ENCODE measurements around the gene TEX264. TPM values are rescaled to one million over a fixed set of nuclear protein-coding genes. Genes with fewer than 3 reads are reported as not detected.

TEX264 gene
- total and polyA plus RNA-seq, 4 donors: 36.1 to 105 (median 55.4) TPM

- Histone ChIP-seq H3K27ac (ENCODE audit: low read depth in 1 of 2, low read length in 1 of 2) (no peak overlapping the region), H3K4me3 (no peak overlapping the region), H3K4me1 (ENCODE audit: control insufficient read depth in 5 of 5, insufficient read depth in 5 of 5, low read length in 5 of 5) (no peaks in the 10 kb centered on the region), H3K36me3 (ENCODE audit: control insufficient read depth in 4 of 4, insufficient read depth in 4 of 4, low read length in 4 of 4) (no peaks in the 10 kb centered on the region), H3K9me3 (ENCODE audit: control insufficient read depth in 4 of 4, insufficient read depth in 3 of 4, low read length in 3 of 4) (no peaks in the 10 kb centered on the region), H3K27me3 (ENCODE audit: control insufficient read depth in 3 of 3, insufficient read depth in 3 of 3, low read length in 2 of 3) (no peaks in the 10 kb centered on the region), H3K9ac (ENCODE audit: insufficient read depth in 1 of 2, low read length in 2 of 2) (no peak overlapping the region)
- TF ChIP-seq CTCF (IDR thresholded peaks at IDR 0.05; ENCODE audit: control extremely low read depth, extremely low read depth): no peak
- no peak for ATAC-seq (ENCODE audit: insufficient read depth, low FRiP score)
- 73% methylated on average over 8 of the region's 8 CpGs for WGBS, 2 donors
- no peak for DNase-seq
Observed at GRCh38 chr3:51721062-51721745, 50.2 kb downstream of the TEX264 start.

GRCh38 chr3:51722362-51722761, 51.3 kb downstream of the TEX264 start:
- Histone ChIP-seq H3K4me1 (ENCODE audit: control insufficient read depth in 5 of 5, insufficient read depth in 5 of 5, low read length in 5 of 5) (no peaks in the 10 kb centered on the region), H3K27me3 (ENCODE audit: control insufficient read depth in 3 of 3, insufficient read depth in 3 of 3, low read length in 2 of 3) (no peaks in the 10 kb centered on the region), H3K36me3 (ENCODE audit: control insufficient read depth in 4 of 4, insufficient read depth in 4 of 4, low read length in 4 of 4) (no peaks in the 10 kb centered on the region), H3K9ac (ENCODE audit: insufficient read depth in 1 of 2, low read length in 2 of 2) (no peak overlapping the region), H3K9me3 (ENCODE audit: control insufficient read depth in 4 of 4, insufficient read depth in 3 of 4, low read length in 3 of 4) (no peaks in the 10 kb centered on the region), H3K4me3 (no peak overlapping the region), H3K27ac (ENCODE audit: low read depth in 1 of 2, low read length in 1 of 2) (no peak overlapping the region)
- no peak for DNase-seq
- TF ChIP-seq CTCF (IDR thresholded peaks at IDR 0.05; ENCODE audit: control extremely low read depth, extremely low read depth): no peak
- ATAC-seq (ENCODE audit: insufficient read depth, low FRiP score): no peak
- WGBS, 2 donors: 69 to 70% methylated on average over 4 of the region's 4 CpGs

GRCh38 chr3:51727500-51727899, 56.4 kb downstream of the TEX264 start:
- no peak overlapping the region for H3K9ac ChIP-seq (ENCODE audit: insufficient read depth in 1 of 2, low read length in 2 of 2)
- no peaks in the 10 kb centered on the region for H3K36me3 ChIP-seq (ENCODE audit: control insufficient read depth in 4 of 4, insufficient read depth in 4 of 4, low read length in 4 of 4)
- peaks cover 0 to 2% (median 0%) of the 10 kb centered on the region in 4 donors for H3K9me3 ChIP-seq (ENCODE audit: control insufficient read depth in 4 of 4, insufficient read depth in 3 of 4, low read length in 3 of 4)
- no peaks in the 10 kb centered on the region for H3K27me3 ChIP-seq (ENCODE audit: control insufficient read depth in 3 of 3, insufficient read depth in 3 of 3, low read length in 2 of 3)
- DNase-seq (no peak), ATAC-seq (ENCODE audit: insufficient read depth, low FRiP score) (no peak)
- no peak for TF ChIP-seq CTCF (IDR thresholded peaks at IDR 0.05; ENCODE audit: control extremely low read depth, extremely low read depth)
- no peak overlapping the region for H3K4me3 ChIP-seq
- no peaks in the 10 kb centered on the region for H3K4me1 ChIP-seq (ENCODE audit: control insufficient read depth in 5 of 5, insufficient read depth in 5 of 5, low read length in 5 of 5)
- no peak overlapping the region for H3K27ac ChIP-seq (ENCODE audit: low read depth in 1 of 2, low read length in 1 of 2)

All from lung (tissue), 12 donors.